ENCODE measurements around the gene RBM17.

GRCh38 chr10:6133331-6134098 lies 44.7 kb downstream of the RBM17 start:
- no peak for TF ChIP-seq EZH2 (IDR thresholded peaks at IDR 0.05; ENCODE audit: low read length, unreplicated experiment)
- TF ChIP-seq, protein P1, sequence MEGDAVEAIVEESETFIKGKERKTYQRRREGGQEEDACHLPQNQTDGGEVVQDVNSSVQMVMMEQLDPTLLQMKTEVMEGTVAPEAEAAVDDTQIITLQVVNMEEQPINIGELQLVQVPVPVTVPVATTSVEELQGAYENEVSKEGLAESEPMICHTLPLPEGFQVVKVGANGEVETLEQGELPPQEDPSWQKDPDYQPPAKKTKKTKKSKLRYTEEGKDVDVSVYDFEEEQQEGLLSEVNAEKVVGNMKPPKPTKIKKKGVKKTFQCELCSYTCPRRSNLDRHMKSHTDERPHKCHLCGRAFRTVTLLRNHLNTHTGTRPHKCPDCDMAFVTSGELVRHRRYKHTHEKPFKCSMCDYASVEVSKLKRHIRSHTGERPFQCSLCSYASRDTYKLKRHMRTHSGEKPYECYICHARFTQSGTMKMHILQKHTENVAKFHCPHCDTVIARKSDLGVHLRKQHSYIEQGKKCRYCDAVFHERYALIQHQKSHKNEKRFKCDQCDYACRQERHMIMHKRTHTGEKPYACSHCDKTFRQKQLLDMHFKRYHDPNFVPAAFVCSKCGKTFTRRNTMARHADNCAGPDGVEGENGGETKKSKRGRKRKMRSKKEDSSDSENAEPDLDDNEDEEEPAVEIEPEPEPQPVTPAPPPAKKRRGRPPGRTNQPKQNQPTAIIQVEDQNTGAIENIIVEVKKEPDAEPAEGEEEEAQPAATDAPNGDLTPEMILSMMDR (conservative IDR thresholded peaks at IDR 0.05; ENCODE audit: low read depth, low read length): no peak
- no peak for TF ChIP-seq EZH2phosphoT487 (IDR thresholded peaks at IDR 0.05; ENCODE audit: borderline replicate concordance, low read length)

Data from PC-3 (cell line).